Measurements from ENCODE around the gene SRSF11.

Gene SRSF11

GRCh38 chr1:70224954-70225353 lies 3.8 kb downstream of the SRSF11 start:
- DNase-seq, result no peak

GRCh38 chr1:70227439-70227838 lies 6.3 kb downstream of the SRSF11 start:
- no peak for DNase-seq

GRCh38 chr1:70228670-70229069 lies 7.5 kb downstream of the SRSF11 start:
- no peak for DNase-seq

- DNase-seq, result no peak
Observed at GRCh38 chr1:70231475-70231874, 10.3 kb downstream of the SRSF11 start.

GRCh38 chr1:70234733-70235132 lies 13.6 kb downstream of the SRSF11 start:
- DNase-seq, result no peak

- DNase-seq, result no peak
Observed at GRCh38 chr1:70239940-70240339, 18.8 kb downstream of the SRSF11 start.

GRCh38 chr1:70247122-70247521 lies 25.9 kb downstream of the SRSF11 start:
- DNase-seq, result no peak

GRCh38 chr1:70247768-70248167 lies 26.6 kb downstream of the SRSF11 start:
- DNase-seq, result no peak

- DNase-seq, result no peak
Observed at GRCh38 chr1:70248729-70249128, 27.5 kb downstream of the SRSF11 start.

GRCh38 chr1:70256664-70257063 lies 35.5 kb downstream of the SRSF11 start:
- no peak for DNase-seq

GRCh38 chr1:70264839-70265238 lies 43.7 kb downstream of the SRSF11 start:
- DNase-seq, result no peak

- no peak for DNase-seq
Observed at GRCh38 chr1:70265946-70266345, 44.8 kb downstream of the SRSF11 start.

GRCh38 chr1:70277875-70278274 lies 56.7 kb downstream of the SRSF11 start:
- DNase-seq, result no peak

GRCh38 chr1:70278710-70279109 lies 57.5 kb downstream of the SRSF11 start:
- no peak for DNase-seq

GRCh38 chr1:70284366-70284765 lies 63.2 kb downstream of the SRSF11 start:
- DNase-seq, result no peak

- DNase-seq, result no peak
Observed at GRCh38 chr1:70286453-70286852, 65.3 kb downstream of the SRSF11 start.

GRCh38 chr1:70288166-70288565 lies 67.0 kb downstream of the SRSF11 start:
- DNase-seq, result no peak

GRCh38 chr1:70290218-70290617 lies 69.0 kb downstream of the SRSF11 start:
- DNase-seq, result no peak

- no peak for DNase-seq
Observed at GRCh38 chr1:70293186-70293843, 72.1 kb downstream of the SRSF11 start.

- no peak for DNase-seq
Observed at GRCh38 chr1:70295749-70296148, 74.6 kb downstream of the SRSF11 start.

GRCh38 chr1:70299472-70299871 lies 78.3 kb downstream of the SRSF11 start:
- no peak for DNase-seq
